GM20000 (cell line): ENCODE results near the gene P2RY11.

ENCODE experiments used
- DNase-seq: peaks from one replicate; pipeline ENCODE4 v3.0.0; 2012; ENCODE audit warnings: low spot score
- TF ChIP-seq, protein P1 (sequence below): IDR thresholded peaks from 2 replicates; pipeline ENCODE4 v1.5.1; 2012; ENCODE audit warnings: mild to moderate bottlenecking, control low read depth; ENCODE audit errors: extremely low read depth, missing control alignments

The P2RY11 gene

DNA sequence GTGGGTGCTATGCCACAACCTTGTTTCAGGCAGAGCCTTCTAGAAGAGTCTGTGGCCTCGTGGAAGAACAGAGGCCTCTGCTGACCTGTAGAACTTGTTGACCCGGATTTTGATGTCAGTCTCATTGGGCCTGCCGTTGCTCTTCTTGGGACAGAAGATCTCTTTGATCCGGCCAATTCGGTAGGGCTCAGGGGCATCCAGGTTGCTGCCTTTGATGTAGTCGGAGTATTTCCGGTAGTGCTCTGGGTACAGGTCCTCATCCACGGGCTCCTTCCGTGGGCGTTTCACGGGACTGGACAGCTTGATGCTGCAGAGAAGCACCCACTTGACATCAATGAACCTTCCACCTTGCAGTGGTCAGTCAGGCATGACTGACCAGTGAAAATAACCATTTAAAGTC is 32.2 kb downstream of the P2RY11 start:
- TF ChIP-seq, protein P1, sequence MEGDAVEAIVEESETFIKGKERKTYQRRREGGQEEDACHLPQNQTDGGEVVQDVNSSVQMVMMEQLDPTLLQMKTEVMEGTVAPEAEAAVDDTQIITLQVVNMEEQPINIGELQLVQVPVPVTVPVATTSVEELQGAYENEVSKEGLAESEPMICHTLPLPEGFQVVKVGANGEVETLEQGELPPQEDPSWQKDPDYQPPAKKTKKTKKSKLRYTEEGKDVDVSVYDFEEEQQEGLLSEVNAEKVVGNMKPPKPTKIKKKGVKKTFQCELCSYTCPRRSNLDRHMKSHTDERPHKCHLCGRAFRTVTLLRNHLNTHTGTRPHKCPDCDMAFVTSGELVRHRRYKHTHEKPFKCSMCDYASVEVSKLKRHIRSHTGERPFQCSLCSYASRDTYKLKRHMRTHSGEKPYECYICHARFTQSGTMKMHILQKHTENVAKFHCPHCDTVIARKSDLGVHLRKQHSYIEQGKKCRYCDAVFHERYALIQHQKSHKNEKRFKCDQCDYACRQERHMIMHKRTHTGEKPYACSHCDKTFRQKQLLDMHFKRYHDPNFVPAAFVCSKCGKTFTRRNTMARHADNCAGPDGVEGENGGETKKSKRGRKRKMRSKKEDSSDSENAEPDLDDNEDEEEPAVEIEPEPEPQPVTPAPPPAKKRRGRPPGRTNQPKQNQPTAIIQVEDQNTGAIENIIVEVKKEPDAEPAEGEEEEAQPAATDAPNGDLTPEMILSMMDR: no peak
- DNase-seq: no peak

DNA sequence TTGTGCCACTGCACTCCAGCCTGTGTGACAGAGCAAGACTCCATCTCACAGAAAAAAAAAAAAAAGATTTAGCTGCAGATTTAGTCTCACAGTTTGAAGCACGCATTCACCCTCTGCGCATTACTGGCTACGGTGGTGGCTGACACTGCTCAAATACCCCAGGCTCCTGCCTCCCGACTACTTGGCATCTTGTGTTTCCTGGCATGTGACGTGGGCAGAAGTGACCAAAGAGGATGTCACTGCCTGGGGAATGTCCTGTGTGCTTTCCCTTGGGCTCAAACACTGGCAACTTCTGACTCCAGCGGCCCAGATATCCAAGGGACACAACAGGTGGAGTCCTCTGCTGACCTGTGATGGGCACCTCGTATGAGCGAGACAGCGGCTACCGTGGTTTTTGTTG is 32.9 kb downstream of the P2RY11 start:
- DNase-seq: no peak
- TF ChIP-seq, protein P1: no peak

DNA sequence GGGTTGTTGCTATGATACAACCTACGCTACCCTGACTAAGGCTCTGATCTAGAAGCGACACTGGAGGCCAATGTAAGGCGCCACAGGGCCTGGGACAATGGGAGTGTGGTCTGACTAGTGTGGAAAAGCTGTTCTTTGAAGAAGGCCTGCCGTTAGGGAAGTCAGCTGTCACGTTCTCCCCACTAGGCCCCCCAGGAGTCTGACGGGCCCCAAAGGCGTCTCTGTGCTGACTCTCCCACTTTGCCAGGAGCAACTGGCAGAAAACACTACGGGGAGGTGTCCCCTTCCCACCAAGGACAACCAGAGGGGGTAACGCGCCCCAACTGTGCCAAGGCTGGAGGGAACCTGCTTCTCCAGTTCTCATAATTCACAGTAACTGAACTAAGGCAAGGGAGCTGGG is 33.5 kb downstream of the P2RY11 start:
- TF ChIP-seq, protein P1: no peak
- DNase-seq: no peak

DNA sequence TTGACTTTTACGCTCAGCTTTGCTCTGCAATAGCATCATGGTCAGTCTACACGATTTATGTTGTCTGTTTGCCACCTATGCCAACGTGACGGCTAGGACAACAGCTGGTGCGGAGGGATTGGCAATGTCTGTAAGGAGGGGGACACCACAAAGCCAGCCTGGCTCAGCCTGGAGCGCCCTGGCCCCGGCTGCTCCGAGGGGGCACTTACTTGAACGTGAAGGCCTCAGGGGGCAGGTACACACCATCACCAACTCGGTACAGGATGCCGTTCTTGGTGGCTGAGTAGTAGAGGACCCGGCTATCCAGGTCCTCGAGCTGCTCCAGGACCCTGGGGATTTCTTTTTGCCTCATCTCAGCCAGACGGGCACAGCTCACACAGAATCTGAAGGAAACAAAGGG is 34.6 kb downstream of the P2RY11 start:
- no peak for DNase-seq
- TF ChIP-seq, protein P1: no peak

DNA sequence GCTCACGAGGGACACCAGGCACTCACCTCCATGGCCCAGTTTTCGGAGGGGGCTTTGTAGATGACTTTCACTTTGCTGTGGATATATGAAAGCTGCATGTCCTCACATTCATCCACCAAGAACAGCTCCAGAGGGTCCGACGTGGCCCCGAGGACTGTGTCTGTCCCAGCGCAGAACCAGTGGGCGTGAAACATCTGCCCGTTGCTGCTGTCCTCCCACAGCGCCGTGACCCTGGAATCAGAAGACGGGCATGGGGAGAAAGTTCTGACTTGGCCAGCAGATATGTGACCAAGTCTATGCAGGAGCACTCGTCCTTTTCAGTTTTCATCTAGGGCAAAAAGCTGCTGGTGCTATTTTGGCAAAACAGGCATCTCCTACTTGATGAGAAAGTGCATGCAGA is 37.9 kb downstream of the P2RY11 start:
- no peak for DNase-seq

DNA sequence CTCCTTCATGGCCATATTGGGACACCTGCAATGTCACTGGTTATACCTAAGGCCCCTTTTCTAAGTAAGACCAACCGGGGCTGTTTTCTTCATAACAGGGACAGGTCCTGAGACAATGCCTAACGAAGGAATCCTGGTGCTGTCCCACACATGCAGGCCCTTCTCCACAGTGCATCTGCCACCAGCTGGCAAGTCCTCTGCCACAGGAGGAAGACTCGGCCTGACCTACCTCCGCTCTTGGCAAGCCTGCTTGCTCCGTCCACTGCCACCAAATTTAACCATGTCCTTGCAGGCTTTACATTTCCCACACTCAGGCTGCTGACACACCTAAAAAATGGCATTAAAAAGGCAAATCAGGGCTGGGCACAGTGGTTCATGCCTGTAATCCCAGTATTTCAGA is 40.0 kb downstream of the P2RY11 start:
- DNase-seq: no peak

More for the DNA sequence above, 37.9 kb downstream of the P2RY11 start:
- TF ChIP-seq, protein P1: no peak

DNA sequence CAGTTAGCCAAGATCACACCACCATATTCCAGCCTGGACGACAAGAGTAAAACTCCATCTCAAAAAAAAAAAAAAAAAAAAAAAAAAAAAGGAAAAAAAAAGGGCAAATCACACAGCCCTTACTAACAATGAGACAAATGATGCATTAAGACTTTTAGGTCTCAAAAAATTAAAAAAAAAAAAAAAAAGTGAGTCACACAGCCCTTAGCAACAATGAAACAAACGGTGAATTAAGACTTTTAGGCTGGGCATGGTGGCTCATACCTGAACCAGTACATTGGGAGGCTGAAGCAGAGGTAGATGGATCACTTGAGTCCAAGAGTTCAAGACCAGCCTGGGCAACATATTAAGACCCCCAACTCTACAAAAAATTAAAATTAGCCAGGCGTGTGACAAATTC is 40.6 kb downstream of the P2RY11 start:
- TF ChIP-seq, protein P1: no peak
- DNase-seq: no peak

More for the DNA sequence above, 40.0 kb downstream of the P2RY11 start:
- TF ChIP-seq, protein P1: no peak

DNA sequence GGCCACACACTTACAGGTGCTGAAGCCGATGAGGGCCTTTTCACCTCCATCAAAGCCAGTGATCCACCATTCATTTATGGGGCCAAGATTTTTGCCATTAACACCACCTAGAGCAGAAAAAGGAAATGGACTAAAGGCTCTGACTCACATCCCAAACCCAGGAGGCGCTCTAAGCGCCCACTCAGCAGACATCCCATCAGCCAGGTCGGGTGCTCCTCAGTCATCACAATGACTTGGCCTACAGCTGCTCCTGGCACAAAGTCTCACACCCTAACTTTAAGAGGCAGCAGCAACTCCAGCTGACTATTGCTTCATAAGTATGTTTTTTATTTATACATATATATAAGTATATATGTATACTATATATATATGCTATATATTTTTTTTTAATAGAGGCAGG is 44.3 kb downstream of the P2RY11 start:
- DNase-seq: no peak
- TF ChIP-seq, protein P1: no peak
